HEK293 (cell line): ENCODE measurements around the gene ING1.
A peak's percentile ranks its signal among the peaks of the same experiment; 100 is the strongest.

Source experiments
- CTCF ChIA-PET: fragments of 350-600 bp; formaldehyde crosslinking; extraction: SDS; loops from one replicate; lab custom pipeline; 2021; ENCODE audit warnings: antibody characterized with exemption; lab: Yijun Ruan, JAX
- POLR2A ChIA-PET: fragments of 300-600 bp; formaldehyde crosslinking; extraction: SDS; loops from one replicate; lab custom pipeline; 2020; ENCODE audit warnings: antibody characterized with exemption, inconsistent platforms; lab: Yijun Ruan, JAX
- H3K27ac ChIP-seq: fragments of 200-500 bp; sonication (Bioruptor generic); 2 replicates; pipeline ENCODE4 v1.5.1; 2014; ENCODE audit warnings: low read depth, low read length, control low read depth, inconsistent platforms; ENCODE audit errors: extremely low read depth
- H3K36me3 ChIP-seq, 2 experiments: fragments of 200-500 bp in 1 of 2; sonication (Bioruptor generic) in 1 of 2; 1 replicate in 1 of 2; 2 replicates in 1 of 2; pipeline ENCODE4 v1.5.1; 2014 to 2017; ENCODE audit warnings: inconsistent platforms in 2 of 2, low read length in 2 of 2; ENCODE audit not compliant: control insufficient read depth in 2 of 2, insufficient read depth in 1 of 2
- H3K4me1 ChIP-seq: fragments of 200-500 bp; sonication (Bioruptor generic); 2 replicates; pipeline ENCODE4 v1.5.1; 2014; ENCODE audit warnings: mild to moderate bottlenecking, low read length, inconsistent platforms; ENCODE audit not compliant: control insufficient read depth, insufficient read depth
- H3K4me3 ChIP-seq: 2 replicates; pipeline ENCODE4 v1.5.1; 2011; ENCODE audit warnings: low read depth, mild to moderate bottlenecking, control low read depth, low read length, moderate library complexity
- H3K9me3 ChIP-seq: fragments of 200-500 bp; sonication (Bioruptor generic); 2 replicates; pipeline ENCODE4 v1.5.1; 2014; ENCODE audit warnings: low read depth, low read length, inconsistent platforms; ENCODE audit not compliant: control insufficient read depth, insufficient read depth
- EGR2 ChIP-seq: fragments of 450-650 bp; formaldehyde crosslinking; IDR thresholded peaks from 2 replicates; pipeline ENCODE4 v1.5.1; 2016; ENCODE audit warnings: low read depth, missing biosample characterization, missing genetic modification characterization
- GLIS2 ChIP-seq: fragments of 450-650 bp; formaldehyde crosslinking; IDR thresholded peaks from 2 replicates; pipeline ENCODE4 v1.5.1; 2016; ENCODE audit warnings: missing biosample characterization, missing genetic modification characterization
- KLF7 ChIP-seq: fragments of 450-650 bp; formaldehyde crosslinking; IDR thresholded peaks from 2 replicates; pipeline ENCODE4 v1.5.1; 2016; ENCODE audit warnings: missing biosample characterization, missing genetic modification characterization, borderline replicate concordance
- KLF9 ChIP-seq: fragments of 450-650 bp; formaldehyde crosslinking; IDR thresholded peaks from 2 replicates; pipeline ENCODE4 v1.5.1; 2016; ENCODE audit warnings: missing biosample characterization, missing genetic modification characterization, low read depth
- SETDB1 ChIP-seq: IDR thresholded peaks from one replicate; pipeline ENCODE4 v1.6.1; 2017; ENCODE audit warnings: mild to moderate bottlenecking, low read length, moderate library complexity, mixed read lengths; ENCODE audit not compliant: insufficient read length
- SP2 ChIP-seq: fragments of 450-650 bp; formaldehyde crosslinking; IDR thresholded peaks from 2 replicates; pipeline ENCODE4 v1.5.1; 2016; ENCODE audit warnings: missing biosample characterization, missing genetic modification characterization
- ZBTB20 ChIP-seq: fragments of 450-650 bp; formaldehyde crosslinking; IDR thresholded peaks from 2 replicates; pipeline ENCODE4 v1.5.1; 2016; ENCODE audit warnings: missing biosample characterization, missing genetic modification characterization
- ZBTB48 ChIP-seq: fragments of 450-650 bp; formaldehyde crosslinking; IDR thresholded peaks from 2 replicates; pipeline ENCODE4 v1.5.1; 2016; ENCODE audit warnings: missing biosample characterization, missing genetic modification characterization
- ZFP41 ChIP-seq: fragments of 450-650 bp; formaldehyde crosslinking; IDR thresholded peaks from 2 replicates; pipeline ENCODE4 v1.5.1; 2016; ENCODE audit warnings: missing biosample characterization, missing genetic modification characterization, borderline replicate concordance
- ZNF335 ChIP-seq: fragments of 450-650 bp; formaldehyde crosslinking; conservative IDR thresholded peaks from 2 replicates; pipeline ENCODE4 v1.5.1; 2016; ENCODE audit warnings: missing biosample characterization, missing genetic modification characterization
- ZNF510 ChIP-seq: fragments of 450-650 bp; formaldehyde crosslinking; IDR thresholded peaks from 2 replicates; pipeline ENCODE4 v1.5.1; 2018; ENCODE audit warnings: mild to moderate bottlenecking, missing genetic modification characterization, missing biosample characterization; ENCODE audit not compliant: insufficient replicate concordance
- ZNF561 ChIP-seq: fragments of 450-650 bp; IDR thresholded peaks from 2 replicates; pipeline ENCODE4 v1.5.1; 2018; ENCODE audit warnings: missing biosample characterization, missing genetic modification characterization, borderline replicate concordance
- ZNF670 ChIP-seq: fragments of 450-650 bp; formaldehyde crosslinking; IDR thresholded peaks from 2 replicates; pipeline ENCODE4 v1.5.1; 2016; ENCODE audit warnings: missing biosample characterization, missing genetic modification characterization, low read depth
- ZNF701 ChIP-seq: fragments of 450-650 bp; formaldehyde crosslinking; IDR thresholded peaks from 2 replicates; pipeline ENCODE4 v1.5.1; 2016; ENCODE audit warnings: missing biosample characterization, missing genetic modification characterization
- TF ChIP-seq, protein P1 (sequence below): IDR thresholded peaks from 2 replicates; pipeline ENCODE4 v1.6.1; 2011; ENCODE audit warnings: mild to moderate bottlenecking, low read depth, low read length, borderline replicate concordance
- TF ChIP-seq, protein P2 (sequence below): fragments of 450-650 bp; formaldehyde crosslinking; IDR thresholded peaks from 2 replicates; pipeline ENCODE4 v1.5.1; 2016; ENCODE audit warnings: missing biosample characterization, missing genetic modification characterization
- TF ChIP-seq, protein P3 (sequence below): fragments of 450-650 bp; formaldehyde crosslinking; IDR thresholded peaks from 2 replicates; pipeline ENCODE4 v1.5.1; 2017; ENCODE audit warnings: missing biosample characterization, missing genetic modification characterization
- TF ChIP-seq, protein P4 (sequence below): fragments of 450-650 bp; formaldehyde crosslinking; optimal IDR thresholded peaks from 2 replicates; pipeline ENCODE3; 2016; ENCODE audit warnings: missing biosample characterization, mild to moderate bottlenecking, missing genetic modification characterization
- TF ChIP-seq, protein P5 (sequence below): fragments of 450-650 bp; formaldehyde crosslinking; IDR thresholded peaks from 2 replicates; pipeline ENCODE4 v1.5.1; 2016; ENCODE audit warnings: missing biosample characterization, missing genetic modification characterization
- TF ChIP-seq, protein P6 (sequence below): fragments of 450-650 bp; formaldehyde crosslinking; IDR thresholded peaks from 2 replicates; pipeline ENCODE4 v1.5.1; 2016; ENCODE audit warnings: missing biosample characterization, missing genetic modification characterization

Gene ING1

DNA sequence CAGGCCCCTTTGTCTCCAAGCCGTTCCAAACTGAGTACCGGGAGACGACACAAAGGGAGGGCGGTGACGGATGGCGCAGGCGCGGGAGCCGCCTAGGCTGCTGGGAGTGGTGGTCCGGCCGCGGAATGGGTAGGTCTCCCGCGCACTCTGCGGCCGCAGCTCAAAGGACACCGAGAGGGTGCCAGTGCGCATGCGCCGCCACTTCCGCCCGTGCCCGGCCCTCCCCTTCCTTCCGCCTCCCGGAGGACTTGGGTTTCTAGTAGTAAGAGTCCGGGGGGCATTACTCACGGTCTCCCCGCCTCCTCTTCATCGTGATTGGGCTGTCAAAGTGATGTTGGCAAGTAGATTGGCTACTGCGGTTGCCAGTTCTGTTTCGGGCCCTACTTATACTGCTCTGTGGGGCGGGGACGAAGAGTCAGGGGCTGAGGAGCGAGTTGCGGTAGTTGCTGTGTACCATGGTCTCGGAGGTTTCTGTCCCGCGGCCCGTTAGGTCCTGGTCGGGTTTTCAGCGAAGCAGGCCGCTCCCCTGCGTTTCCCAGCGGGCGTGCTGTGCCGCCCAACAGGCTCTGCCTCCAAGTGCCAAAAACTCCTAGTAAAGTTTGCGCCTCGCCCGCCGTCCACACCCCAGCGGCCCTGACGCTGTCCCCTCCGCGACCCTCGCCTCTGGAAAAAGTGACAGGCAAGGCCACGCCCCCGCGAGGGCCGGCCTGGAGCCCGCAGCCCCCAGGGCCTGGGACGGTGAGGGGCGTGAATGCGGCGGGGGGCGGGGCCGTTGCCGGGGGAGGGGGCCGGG lies 455 bp upstream of the ING1 start (continued):
- TF ChIP-seq ZNF510 (tag by site-specific recombination) (no peak), ZBTB48 (tag by site-specific recombination) (peak; percentile 58; the same call in 1 of the 2 replicates), KLF7 (tag by site-specific recombination) (peak; percentile 87), ZNF670 (tag by site-specific recombination) (no peak), EGR2 (tag by site-specific recombination) (0 out of 2 replicates have a peak, but pooled peaks have one; percentile 5)
- TF ChIP-seq, protein P1, sequence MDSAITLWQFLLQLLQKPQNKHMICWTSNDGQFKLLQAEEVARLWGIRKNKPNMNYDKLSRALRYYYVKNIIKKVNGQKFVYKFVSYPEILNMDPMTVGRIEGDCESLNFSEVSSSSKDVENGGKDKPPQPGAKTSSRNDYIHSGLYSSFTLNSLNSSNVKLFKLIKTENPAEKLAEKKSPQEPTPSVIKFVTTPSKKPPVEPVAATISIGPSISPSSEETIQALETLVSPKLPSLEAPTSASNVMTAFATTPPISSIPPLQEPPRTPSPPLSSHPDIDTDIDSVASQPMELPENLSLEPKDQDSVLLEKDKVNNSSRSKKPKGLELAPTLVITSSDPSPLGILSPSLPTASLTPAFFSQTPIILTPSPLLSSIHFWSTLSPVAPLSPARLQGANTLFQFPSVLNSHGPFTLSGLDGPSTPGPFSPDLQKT, result peak; percentile 91; the same call in 1 of the 2 replicates
- TF ChIP-seq, protein P2, sequence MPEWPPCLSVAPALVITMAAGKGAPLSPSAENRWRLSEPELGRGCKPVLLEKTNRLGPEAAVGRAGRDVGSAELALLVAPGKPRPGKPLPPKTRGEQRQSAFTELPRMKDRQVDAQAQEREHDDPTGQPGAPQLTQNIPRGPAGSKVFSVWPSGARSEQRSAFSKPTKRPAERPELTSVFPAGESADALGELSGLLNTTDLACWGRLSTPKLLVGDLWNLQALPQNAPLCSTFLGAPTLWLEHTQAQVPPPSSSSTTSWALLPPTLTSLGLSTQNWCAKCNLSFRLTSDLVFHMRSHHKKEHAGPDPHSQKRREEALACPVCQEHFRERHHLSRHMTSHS, result no peak
- TF ChIP-seq, protein P3, sequence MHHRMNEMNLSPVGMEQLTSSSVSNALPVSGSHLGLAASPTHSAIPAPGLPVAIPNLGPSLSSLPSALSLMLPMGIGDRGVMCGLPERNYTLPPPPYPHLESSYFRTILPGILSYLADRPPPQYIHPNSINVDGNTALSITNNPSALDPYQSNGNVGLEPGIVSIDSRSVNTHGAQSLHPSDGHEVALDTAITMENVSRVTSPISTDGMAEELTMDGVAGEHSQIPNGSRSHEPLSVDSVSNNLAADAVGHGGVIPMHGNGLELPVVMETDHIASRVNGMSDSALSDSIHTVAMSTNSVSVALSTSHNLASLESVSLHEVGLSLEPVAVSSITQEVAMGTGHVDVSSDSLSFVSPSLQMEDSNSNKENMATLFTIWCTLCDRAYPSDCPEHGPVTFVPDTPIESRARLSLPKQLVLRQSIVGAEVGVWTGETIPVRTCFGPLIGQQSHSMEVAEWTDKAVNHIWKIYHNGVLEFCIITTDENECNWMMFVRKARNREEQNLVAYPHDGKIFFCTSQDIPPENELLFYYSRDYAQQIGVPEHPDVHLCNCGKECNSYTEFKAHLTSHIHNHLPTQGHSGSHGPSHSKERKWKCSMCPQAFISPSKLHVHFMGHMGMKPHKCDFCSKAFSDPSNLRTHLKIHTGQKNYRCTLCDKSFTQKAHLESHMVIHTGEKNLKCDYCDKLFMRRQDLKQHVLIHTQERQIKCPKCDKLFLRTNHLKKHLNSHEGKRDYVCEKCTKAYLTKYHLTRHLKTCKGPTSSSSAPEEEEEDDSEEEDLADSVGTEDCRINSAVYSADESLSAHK, result 0 out of 2 replicates have a peak, but pooled peaks have one; percentile 53

DNA sequence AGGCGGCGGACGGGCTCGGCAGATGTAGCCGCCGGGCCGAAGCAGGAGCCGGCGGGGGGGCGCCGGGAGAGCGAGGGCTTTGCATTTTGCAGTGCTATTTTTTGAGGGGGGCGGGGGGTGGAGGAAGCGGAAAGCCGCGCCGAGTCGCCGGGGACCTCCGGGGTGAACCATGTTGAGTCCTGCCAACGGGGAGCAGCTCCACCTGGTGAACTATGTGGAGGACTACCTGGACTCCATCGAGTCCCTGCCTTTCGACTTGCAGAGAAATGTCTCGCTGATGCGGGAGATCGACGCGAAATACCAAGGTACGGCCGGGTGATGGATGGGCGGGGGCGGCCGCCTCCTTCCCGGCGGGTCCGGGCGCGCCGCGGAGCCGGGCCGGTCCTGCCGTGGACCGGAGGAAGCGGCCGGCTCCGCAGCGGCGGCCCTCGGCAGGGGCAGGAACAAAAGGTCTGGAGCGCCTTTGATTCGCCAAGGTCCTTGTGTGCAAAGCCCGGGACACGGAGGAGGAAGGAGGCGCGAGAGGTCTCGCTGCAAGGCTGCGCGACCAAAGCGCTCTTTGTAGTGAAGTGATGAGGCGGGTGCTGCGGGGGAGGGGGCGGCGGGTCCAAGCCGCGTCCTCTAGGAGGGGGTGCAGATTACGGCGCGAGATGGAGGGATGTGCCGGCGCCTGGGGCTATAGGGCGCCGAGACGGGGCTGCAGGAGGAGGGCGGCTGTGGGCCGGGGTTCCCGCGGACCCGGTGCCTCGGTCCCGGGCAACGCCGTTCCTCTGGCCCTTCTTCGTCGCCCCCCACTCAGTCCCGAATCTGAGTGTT lies 689 bp downstream of the ING1 start:
- H3K9me3 ChIP-seq, result no peaks in the 10 kb centered on the region
- ChIA-PET CTCF (no interaction called here), POLR2A (interaction anchor here (0.9 to 2.3 kb wide), 5 partner anchors 8 to 200 kb away, joined by 3 to 35 read pairs (median 7); partner anchors contain the start of genes CARS2 and NAXD)
- peaks cover 2% of the 10 kb centered on the region; the same call in 1 of the 2 replicates for H3K4me1 ChIP-seq
- peak overlapping the region; percentile 85 for H3K27ac ChIP-seq
- TF ChIP-seq ZNF335 (tag by site-specific recombination) (peak; percentile 67), ZBTB20 (tag by site-specific recombination) (peak; percentile 89; the same call in 1 of the 2 replicates), ZNF561 (tag by site-specific recombination) (peak; percentile 27; the same call in 1 of the 2 replicates), ZFP41 (no peak), SP2 (tag by site-specific recombination) (peak; percentile 70), KLF9 (tag by site-specific recombination) (peak; percentile 46; the same call in 1 of the 2 replicates), SETDB1 (no peak), GLIS2 (tag by site-specific recombination) (peak; percentile 11; the same call in 1 of the 2 replicates), ZNF701 (tag by site-specific recombination) (no peak)
- TF ChIP-seq, protein P4, sequence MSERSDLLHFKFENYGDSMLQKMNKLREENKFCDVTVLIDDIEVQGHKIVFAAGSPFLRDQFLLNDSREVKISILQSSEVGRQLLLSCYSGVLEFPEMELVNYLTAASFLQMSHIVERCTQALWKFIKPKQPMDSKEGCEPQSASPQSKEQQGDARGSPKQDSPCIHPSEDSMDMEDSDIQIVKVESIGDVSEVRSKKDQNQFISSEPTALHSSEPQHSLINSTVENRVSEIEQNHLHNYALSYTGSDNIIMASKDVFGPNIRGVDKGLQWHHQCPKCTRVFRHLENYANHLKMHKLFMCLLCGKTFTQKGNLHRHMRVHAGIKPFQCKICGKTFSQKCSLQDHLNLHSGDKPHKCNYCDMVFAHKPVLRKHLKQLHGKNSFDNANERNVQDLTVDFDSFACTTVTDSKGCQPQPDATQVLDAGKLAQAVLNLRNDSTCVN (tag by site-specific recombination), result peak; percentile 49
- TF ChIP-seq, protein P5, sequence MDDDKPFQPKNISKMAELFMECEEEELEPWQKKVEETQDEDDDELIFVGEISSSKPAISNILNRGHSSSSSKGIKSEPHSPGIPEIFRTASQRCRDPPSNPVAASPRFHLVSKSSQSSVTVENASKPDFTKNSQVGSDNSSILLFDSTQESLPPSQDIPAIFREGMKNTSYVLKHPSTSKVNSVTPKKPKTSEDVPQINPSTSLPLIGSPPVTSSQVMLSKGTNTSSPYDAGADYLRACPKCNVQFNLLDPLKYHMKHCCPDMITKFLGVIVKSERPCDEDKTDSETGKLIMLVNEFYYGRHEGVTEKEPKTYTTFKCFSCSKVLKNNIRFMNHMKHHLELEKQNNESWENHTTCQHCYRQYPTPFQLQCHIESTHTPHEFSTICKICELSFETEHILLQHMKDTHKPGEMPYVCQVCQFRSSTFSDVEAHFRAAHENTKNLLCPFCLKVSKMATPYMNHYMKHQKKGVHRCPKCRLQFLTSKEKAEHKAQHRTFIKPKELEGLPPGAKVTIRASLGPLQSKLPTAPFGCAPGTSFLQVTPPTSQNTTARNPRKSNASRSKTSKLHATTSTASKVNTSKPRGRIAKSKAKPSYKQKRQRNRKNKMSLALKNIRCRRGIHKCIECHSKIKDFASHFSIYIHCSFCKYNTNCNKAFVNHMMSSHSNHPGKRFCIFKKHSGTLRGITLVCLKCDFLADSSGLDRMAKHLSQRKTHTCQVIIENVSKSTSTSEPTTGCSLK (tag by site-specific recombination), result no peak
- TF ChIP-seq, protein P6, sequence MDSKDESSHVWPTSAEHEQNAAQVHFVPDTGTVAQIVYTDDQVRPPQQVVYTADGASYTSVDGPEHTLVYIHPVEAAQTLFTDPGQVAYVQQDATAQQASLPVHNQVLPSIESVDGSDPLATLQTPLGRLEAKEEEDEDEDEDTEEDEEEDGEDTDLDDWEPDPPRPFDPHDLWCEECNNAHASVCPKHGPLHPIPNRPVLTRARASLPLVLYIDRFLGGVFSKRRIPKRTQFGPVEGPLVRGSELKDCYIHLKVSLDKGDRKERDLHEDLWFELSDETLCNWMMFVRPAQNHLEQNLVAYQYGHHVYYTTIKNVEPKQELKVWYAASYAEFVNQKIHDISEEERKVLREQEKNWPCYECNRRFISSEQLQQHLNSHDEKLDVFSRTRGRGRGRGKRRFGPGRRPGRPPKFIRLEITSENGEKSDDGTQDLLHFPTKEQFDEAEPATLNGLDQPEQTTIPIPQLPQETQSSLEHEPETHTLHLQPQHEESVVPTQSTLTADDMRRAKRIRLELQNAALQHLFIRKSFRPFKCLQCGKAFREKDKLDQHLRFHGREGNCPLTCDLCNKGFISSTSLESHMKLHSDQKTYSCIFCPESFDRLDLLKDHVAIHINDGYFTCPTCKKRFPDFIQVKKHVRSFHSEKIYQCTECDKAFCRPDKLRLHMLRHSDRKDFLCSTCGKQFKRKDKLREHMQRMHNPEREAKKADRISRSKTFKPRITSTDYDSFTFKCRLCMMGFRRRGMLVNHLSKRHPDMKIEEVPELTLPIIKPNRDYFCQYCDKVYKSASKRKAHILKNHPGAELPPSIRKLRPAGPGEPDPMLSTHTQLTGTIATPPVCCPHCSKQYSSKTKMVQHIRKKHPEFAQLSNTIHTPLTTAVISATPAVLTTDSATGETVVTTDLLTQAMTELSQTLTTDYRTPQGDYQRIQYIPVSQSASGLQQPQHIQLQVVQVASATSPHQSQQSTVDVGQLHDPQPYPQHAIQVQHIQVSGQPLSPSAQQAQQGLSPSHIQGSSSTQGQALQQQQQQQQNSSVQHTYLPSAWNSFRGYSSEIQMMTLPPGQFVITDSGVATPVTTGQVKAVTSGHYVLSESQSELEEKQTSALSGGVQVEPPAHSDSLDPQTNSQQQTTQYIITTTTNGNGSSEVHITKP, result peak; percentile 38; the same call in 1 of the 2 replicates
- peaks cover 0 to 2% of the 10 kb centered on the region in 2 experiments; a peak in 1 of 3 replicates for H3K36me3 ChIP-seq
- H3K4me3 ChIP-seq, result peak overlapping the region; percentile 78
